ENCODE data around the gene SEMA3E.

Gene SEMA3E

DNA sequence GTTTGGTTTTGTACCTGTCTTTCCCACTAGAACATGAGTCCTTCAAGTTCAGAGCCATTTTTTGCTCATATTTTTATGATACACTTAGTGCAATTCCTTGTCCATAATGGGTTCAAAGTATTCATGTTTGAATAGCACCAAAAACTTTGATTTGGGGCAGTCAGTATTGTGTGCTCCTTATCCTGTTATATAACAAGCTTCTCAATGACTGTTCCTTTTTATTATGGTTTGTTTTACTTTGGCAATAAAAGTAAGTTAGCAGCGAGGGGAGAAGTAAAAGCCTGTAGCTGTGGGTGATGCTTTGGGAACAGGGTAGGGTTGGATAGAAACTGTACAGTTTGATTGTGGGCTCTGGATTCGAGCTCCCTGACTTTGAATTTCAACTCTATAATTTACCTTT lies 311.9 kb downstream of the SEMA3E start:
- DNase-seq: no peak

GRCh38 chr7:83326223-83326622 lies 322.7 kb downstream of the SEMA3E start:
- DNase-seq: no peak

DNA sequence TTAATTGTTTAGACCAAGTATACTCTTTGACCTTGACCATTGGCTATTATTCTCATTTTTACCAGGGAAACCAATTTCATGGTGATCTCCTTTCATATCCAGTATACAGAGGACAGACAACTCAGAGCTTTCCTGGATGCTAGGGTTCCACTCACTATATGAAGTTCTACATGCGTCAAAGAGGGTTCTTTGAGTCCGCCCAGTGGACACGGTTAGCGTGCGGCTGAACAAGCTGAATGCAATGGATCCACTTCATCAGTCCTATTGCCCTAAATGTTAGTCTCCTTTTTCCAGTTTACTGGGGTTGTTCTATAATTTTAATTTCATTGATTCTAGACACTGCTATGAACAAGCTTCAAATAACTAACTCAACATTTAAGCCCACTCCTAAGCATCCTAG lies 323.9 kb downstream of the SEMA3E start:
- DNase-seq: no peak

DNA sequence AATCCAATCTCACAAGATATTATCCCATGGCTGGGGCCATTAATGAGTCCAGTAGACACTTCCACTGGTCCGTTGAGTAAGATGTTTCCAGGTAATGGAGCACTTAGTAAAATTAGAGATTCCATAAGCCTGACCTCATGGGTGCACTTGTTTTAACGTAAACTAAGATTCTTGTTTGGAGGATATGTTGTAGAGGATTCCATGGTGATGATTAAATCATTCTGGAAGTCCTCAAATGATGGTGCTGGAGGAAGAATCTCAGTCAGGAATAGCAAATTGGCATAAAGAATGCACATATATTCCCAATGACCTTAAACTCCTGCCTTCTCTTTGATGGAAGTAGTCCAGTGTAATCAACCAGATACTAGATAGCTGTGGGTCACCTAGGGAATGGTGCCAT lies 324.3 kb downstream of the SEMA3E start:
- DNase-seq: no peak

GRCh38 chr7:83321011-83321410 lies 327.9 kb downstream of the SEMA3E start:
- DNase-seq: no peak

- no peak for DNase-seq
Observed at GRCh38 chr7:83313931-83314330, 335.0 kb downstream of the SEMA3E start.

Measured in NCI-H1436 treated with DMSO at 0.1 percent for 48 hours (cell line).